Measurements from ENCODE around the gene FAM171A2.
"Not testable (repeated sequence)": the region's sequence is repeated elsewhere in the genome, so short reads cannot be mapped to it uniquely, and the experiment has no call there.

Gene FAM171A2

GRCh38 chr17:44347206-44348055 is 16.2 kb downstream of the FAM171A2 start:
- not testable (repeated sequence) for DNase-seq (ENCODE audit: low read depth)

- no peak for DNase-seq (ENCODE audit: low read depth)
These were observed 17.4 kb downstream of the FAM171A2 start for GRCh38 chr17:44346064-44346844.

- no peak for DNase-seq (ENCODE audit: low read depth)
These were observed 18.1 kb downstream of the FAM171A2 start for GRCh38 chr17:44345454-44346026.

- peak; percentile 72 for DNase-seq (ENCODE audit: low read depth)
These were observed 18.7 kb downstream of the FAM171A2 start, which contains the start of gene GRN for GRCh38 chr17:44344939-44345453. GRN (plus strand) TSS chr17:44345302; CDS start chr17:44349165, 3,863 bp downstream.

GRCh38 chr17:44343510-44344209 is 20.0 kb downstream of the FAM171A2 start:
- DNase-seq (ENCODE audit: low read depth) = no peak

GRCh38 chr17:44340553-44340952 is 23.1 kb downstream of the FAM171A2 start:
- DNase-seq (ENCODE audit: low read depth) = not testable (repeated sequence)

- no peak for DNase-seq (ENCODE audit: low read depth)
These were observed 25.0 kb downstream of the FAM171A2 start for GRCh38 chr17:44338702-44339101.

GRCh38 chr17:44335968-44336367 is 27.7 kb downstream of the FAM171A2 start:
- no peak for DNase-seq (ENCODE audit: low read depth)

GRCh38 chr17:44335564-44335963 is 28.1 kb downstream of the FAM171A2 start:
- DNase-seq (ENCODE audit: low read depth) = no peak

GRCh38 chr17:44334727-44335126 is 28.9 kb downstream of the FAM171A2 start:
- DNase-seq (ENCODE audit: low read depth) = no peak

GRCh38 chr17:44334315-44334714 is 29.3 kb downstream of the FAM171A2 start:
- DNase-seq (ENCODE audit: low read depth) = no peak

GRCh38 chr17:44333371-44333770 is 30.3 kb downstream of the FAM171A2 start:
- no peak for DNase-seq (ENCODE audit: low read depth)

- peak; percentile 48 for DNase-seq (ENCODE audit: low read depth)
These were observed 32.3 kb downstream of the FAM171A2 start for GRCh38 chr17:44331249-44331760.

- not testable (repeated sequence) for DNase-seq (ENCODE audit: low read depth)
These were observed 33.4 kb downstream of the FAM171A2 start for GRCh38 chr17:44330263-44330662.

- not testable (repeated sequence) for DNase-seq (ENCODE audit: low read depth)
These were observed 34.1 kb downstream of the FAM171A2 start for GRCh38 chr17:44329516-44329915.

GRCh38 chr17:44327715-44328449 is 35.8 kb downstream of the FAM171A2 start:
- DNase-seq (ENCODE audit: low read depth) = no peak

GRCh38 chr17:44326861-44327444 is 36.7 kb downstream of the FAM171A2 start:
- peak; percentile 89 for DNase-seq (ENCODE audit: low read depth)

- DNase-seq (ENCODE audit: low read depth) = peak; percentile 94
These were observed 38.9 kb downstream of the FAM171A2 start, which contains the start of gene SLC25A39 for GRCh38 chr17:44324571-44325275. SLC25A39 (minus strand) TSS chr17:44324823; CDS start chr17:44323562, 1,261 bp downstream.

GRCh38 chr17:44324092-44324570 is 39.5 kb downstream of the FAM171A2 start:
- DNase-seq (ENCODE audit: low read depth) = no peak
